ENCODE results near the gene SPACA7. TPM values are rescaled to one million over a fixed set of nuclear protein-coding genes. Genes with fewer than 3 reads are reported as not detected.
A peak's percentile ranks its signal among the peaks of the same experiment; 100 is the strongest.

The SPACA7 gene
- total and polyA plus RNA-seq, 12 donors = not detected

DNA sequence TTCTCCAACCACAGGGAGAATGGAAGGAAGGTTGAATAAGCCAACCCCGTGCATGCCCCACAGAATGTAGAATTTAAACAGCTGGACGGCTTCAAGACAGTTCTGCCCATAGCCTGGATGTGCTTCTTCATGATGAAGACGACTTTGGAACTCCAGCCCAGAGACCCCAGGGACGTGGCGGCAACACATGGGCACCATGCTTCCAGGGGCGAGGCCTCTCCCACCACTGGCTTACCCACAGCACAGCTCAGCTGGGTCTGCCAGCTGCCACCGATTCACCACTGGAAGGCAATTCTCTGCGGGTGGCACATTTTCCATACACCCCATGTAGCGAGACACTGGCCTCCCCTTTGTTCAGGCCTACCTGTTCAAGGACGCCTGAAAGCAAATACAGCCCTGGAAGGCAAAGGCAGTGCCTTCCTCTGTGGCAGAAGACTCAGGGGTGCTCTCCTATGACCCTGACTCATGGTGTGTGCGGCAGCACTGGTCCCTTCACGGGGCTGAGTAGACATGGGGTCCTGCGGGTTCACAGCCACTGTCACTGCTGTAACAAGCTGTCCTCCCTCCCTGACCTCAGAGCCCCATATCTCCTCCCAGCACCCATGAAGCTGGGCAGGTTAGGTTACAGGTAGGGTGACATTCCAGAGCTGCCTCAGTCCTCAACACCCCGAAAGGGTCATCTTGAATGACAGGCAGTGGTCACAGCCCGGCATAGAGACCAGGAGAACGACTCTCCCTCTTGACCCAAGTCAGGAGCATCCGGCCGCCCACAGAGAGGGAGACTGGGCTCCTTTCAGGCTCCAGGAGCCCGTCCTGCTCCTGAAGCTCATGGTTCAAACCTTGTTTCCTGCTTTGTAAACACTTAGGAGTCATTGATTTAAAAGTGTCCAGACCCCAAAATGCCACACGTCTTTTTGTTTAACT lies 72.7 kb downstream of the SPACA7 start:
- intact Hi-C loops (cut with DNase I) = loop anchor here in 1 of 2 donors (10.0 kb wide), 1 partner anchor 974 kb away; no protein-coding TSS in a partner anchor
- Histone ChIP-seq H3K4me1 (replicated peaks in 1 of 2) (no peaks in the 10 kb centered on the region), H3K36me3 (replicated peaks in 1 of 2) (no peaks in the 10 kb centered on the region), H3K4me3 (no peak overlapping the region), H3K27me3 (peaks cover 5% of the 10 kb centered on the region), H3K9me3 (replicated peaks in 1 of 3) (no peaks in the 10 kb centered on the region), H3K27ac (no peak overlapping the region)
- peak in 2 of 7 donors; percentile 1 to 33 for DNase-seq
- TF ChIP-seq, protein P1, sequence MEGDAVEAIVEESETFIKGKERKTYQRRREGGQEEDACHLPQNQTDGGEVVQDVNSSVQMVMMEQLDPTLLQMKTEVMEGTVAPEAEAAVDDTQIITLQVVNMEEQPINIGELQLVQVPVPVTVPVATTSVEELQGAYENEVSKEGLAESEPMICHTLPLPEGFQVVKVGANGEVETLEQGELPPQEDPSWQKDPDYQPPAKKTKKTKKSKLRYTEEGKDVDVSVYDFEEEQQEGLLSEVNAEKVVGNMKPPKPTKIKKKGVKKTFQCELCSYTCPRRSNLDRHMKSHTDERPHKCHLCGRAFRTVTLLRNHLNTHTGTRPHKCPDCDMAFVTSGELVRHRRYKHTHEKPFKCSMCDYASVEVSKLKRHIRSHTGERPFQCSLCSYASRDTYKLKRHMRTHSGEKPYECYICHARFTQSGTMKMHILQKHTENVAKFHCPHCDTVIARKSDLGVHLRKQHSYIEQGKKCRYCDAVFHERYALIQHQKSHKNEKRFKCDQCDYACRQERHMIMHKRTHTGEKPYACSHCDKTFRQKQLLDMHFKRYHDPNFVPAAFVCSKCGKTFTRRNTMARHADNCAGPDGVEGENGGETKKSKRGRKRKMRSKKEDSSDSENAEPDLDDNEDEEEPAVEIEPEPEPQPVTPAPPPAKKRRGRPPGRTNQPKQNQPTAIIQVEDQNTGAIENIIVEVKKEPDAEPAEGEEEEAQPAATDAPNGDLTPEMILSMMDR (IDR thresholded peaks at IDR 0.05) = no peak
- no peak for TF ChIP-seq POLR2A (IDR thresholded peaks at IDR 0.05)
- 74 to 81% (median 75%) methylated on average over 15 to 20 of the region's 20 CpGs for WGBS, 4 donors

DNA sequence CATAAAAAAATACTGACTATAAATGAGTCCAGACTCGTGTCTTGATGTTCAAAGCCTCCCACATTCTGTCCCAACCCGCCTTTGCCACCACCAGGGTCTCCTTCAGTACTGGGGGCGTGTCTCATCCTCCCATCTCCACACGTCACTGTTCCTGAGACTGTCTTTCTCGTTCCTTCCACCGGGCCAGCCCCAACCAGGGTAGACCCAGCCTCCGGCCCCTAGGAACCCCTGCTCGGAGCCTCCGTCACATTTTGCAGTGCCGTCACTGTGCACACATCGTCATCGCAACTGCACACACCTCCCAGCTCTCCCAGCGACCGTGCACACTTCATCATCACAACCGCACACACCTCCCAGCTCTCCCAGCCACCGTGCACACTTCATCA lies 73.4 kb downstream of the SPACA7 start:
- no peaks in the 10 kb centered on the region for H3K4me1 ChIP-seq (replicated peaks in 1 of 2)
- WGBS, 4 donors = 71 to 80% (median 73%) methylated on average over 16 of the region's 16 CpGs
- no peak overlapping the region for H3K4me3 ChIP-seq
- H3K9me3 ChIP-seq (replicated peaks in 1 of 3) = no peaks in the 10 kb centered on the region
- intact Hi-C loops (cut with DNase I) = loop anchor here in 1 of 2 donors (10.0 kb wide), 1 partner anchor 975 kb away; no protein-coding TSS in a partner anchor
- H3K27ac ChIP-seq = no peak overlapping the region
- peak in 1 of 7 donors; percentile 33 for DNase-seq
- H3K36me3 ChIP-seq (replicated peaks in 1 of 2) = no peaks in the 10 kb centered on the region
- peaks cover 1% of the 10 kb centered on the region for H3K27me3 ChIP-seq
- no peak for TF ChIP-seq POLR2A (IDR thresholded peaks at IDR 0.05)
- TF ChIP-seq, protein P1 (IDR thresholded peaks at IDR 0.05) = no peak

DNA sequence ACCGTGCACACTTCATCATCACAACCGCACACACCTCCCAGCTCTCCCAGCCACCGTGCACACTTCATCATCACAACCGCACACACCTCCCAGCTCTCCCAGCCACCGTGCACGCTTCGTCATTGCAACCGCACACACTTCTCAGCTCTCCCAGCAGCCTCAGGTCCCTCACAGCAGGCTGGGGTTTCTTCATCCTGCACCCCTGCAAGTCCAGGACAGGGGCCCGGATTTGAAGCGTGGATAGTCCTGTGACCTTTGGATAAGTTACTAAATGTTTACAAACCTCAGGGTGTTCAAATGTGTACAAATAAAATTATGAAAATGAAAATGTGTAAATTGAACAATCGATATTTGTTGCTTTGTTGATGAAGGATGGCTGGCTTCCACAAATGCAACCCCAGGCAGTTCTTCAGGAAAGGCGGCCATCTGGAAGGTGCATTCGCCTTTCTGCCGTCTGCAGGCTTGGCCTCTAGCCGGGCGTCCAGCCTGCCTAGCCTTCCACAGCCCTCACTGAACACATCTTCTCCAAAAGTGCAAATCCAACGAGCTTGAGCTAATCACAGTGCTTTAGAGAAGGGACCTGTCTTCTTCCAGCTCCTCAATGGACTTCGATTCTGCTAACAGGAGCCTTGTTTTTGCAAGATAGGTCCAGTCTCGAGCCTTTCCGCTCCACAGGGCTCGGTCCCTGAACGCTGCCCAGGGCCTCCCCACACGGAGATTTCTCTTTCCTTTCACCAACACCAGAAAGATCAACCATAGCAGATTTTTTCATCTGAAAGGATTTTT lies 74.2 kb downstream of the SPACA7 start:
- H3K4me1 ChIP-seq (replicated peaks in 1 of 2) = no peaks in the 10 kb centered on the region
- DNase-seq = peak in 1 of 7 donors; percentile 11
- H3K36me3 ChIP-seq (replicated peaks in 1 of 2) = no peaks in the 10 kb centered on the region
- TF ChIP-seq, protein P1 (IDR thresholded peaks at IDR 0.05) = no peak
- TF ChIP-seq POLR2A (IDR thresholded peaks at IDR 0.05) = no peak
- H3K27ac ChIP-seq = no peak overlapping the region
- no peaks in the 10 kb centered on the region for H3K9me3 ChIP-seq (replicated peaks in 1 of 3)
- WGBS, 4 donors = 71 to 83% (median 78%) methylated on average over 18 to 21 of the region's 23 CpGs
- intact Hi-C loops (cut with DNase I) = no loop called here
- no peak overlapping the region for H3K4me3 ChIP-seq
- H3K27me3 ChIP-seq = no peaks in the 10 kb centered on the region

DNA sequence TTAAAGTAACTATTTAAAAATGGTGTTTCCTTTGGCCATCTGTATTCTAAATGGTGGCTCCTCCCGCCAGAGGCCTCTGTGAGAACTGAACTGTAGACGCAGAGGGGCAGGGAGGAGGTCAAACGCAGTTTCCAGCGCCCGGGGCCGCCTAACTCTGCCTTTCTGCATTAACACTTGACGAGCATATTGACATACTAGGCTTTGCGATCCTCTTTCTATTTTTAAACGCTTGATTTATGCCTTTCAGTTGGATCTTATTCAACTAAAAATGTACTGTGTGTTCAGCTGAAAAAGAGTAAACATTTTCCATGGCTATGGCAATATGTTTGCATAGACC lies 74.7 kb downstream of the SPACA7 start:
- intact Hi-C loops (cut with DNase I) = no loop called here
- DNase-seq = no peak
- no peaks in the 10 kb centered on the region for H3K27me3 ChIP-seq
- TF ChIP-seq, protein P1 (IDR thresholded peaks at IDR 0.05) = no peak
- TF ChIP-seq POLR2A (IDR thresholded peaks at IDR 0.05) = no peak
- no peaks in the 10 kb centered on the region for H3K9me3 ChIP-seq (replicated peaks in 1 of 3)
- H3K4me3 ChIP-seq = no peak overlapping the region
- WGBS, 4 donors = 44 to 51% (median 48%) methylated on average over 9 of the region's 9 CpGs
- H3K4me1 ChIP-seq (replicated peaks in 1 of 2) = no peaks in the 10 kb centered on the region
- no peak overlapping the region for H3K27ac ChIP-seq
- H3K36me3 ChIP-seq (replicated peaks in 1 of 2) = no peaks in the 10 kb centered on the region

Measured in adrenal gland (tissue), 12 donors.